Naive B cell (primary cell): ENCODE data around the gene PPIG. TPM values are rescaled to one million over a fixed set of nuclear protein-coding genes. Genes with fewer than 3 reads are reported as not detected.
"Not testable (repeated sequence)": the region's sequence is repeated elsewhere in the genome, so short reads cannot be mapped to it uniquely, and the experiment has no call there.

ENCODE experiments used
- ATAC-seq, 2 donors: fragments of 150-1000 bp; cut with Tn5 transposase; 2 replicates each; pipeline ENCODE4 v1.10.0; 2021; ENCODE audit warnings: low read depth in 2 of 2, mild to moderate bottlenecking in 2 of 2, moderate library complexity in 2 of 2
- DNase-seq: peaks from one replicate; pipeline ENCODE4 v3.0.0; 2022
- H3K27ac Mint-ChIP-seq, 6 donors: one replicate each; pipeline ENCODE4 v1.8.0; 2020 to 2022; ENCODE audit warnings: mild to moderate bottlenecking in 6 of 6, mixed read lengths in 6 of 6, moderate library complexity in 5 of 6, inconsistent platforms in 2 of 6
- H3K27me3 Mint-ChIP-seq, 3 donors: one replicate each; pipeline ENCODE4 v1.8.0; 2021 to 2022; ENCODE audit warnings: mixed read lengths in 3 of 3, mild to moderate bottlenecking in 1 of 3
- H3K36me3 Mint-ChIP-seq, 2 donors: one replicate each; pipeline ENCODE4 v1.8.0; 2020 to 2022; ENCODE audit warnings: mixed read lengths in 2 of 2, inconsistent platforms in 1 of 2, mild to moderate bottlenecking in 1 of 2
- H3K4me1 Mint-ChIP-seq, 3 donors: one replicate each; pipeline ENCODE4 v1.8.0; 2020 to 2022; ENCODE audit warnings: mixed read lengths in 3 of 3, inconsistent platforms in 1 of 3, mild to moderate bottlenecking in 1 of 3, moderate library complexity in 1 of 3
- H3K4me3 Mint-ChIP-seq, 8 donors: one replicate each; pipeline ENCODE4 v1.8.0; 2020 to 2022; ENCODE audit warnings: mild to moderate bottlenecking in 8 of 8, mixed read lengths in 8 of 8, moderate library complexity in 8 of 8, inconsistent platforms in 2 of 8
- H3K9me3 Mint-ChIP-seq, 7 donors: one replicate each; pipeline ENCODE4 v1.8.0; 2020 to 2022; ENCODE audit warnings: mixed read lengths in 7 of 7, mild to moderate bottlenecking in 5 of 7, inconsistent platforms in 2 of 7, moderate library complexity in 1 of 7
- polyA plus RNA-seq, 6 donors: library from polyadenylated mRNA; unstranded; fragments of 300-500 nt; fragmentation: Illumina TruSeq; gene quantifications; one replicate each; pipeline ENCODE4 v1.2.3, GENCODE V29; 2021; ENCODE audit warnings: low read depth in 6 of 6

Gene PPIG
- polyA plus RNA-seq, 6 donors from 2014 or later: 43.4 to 107 (median 63.8) TPM

- Mint-ChIP-seq H3K4me1 (peaks cover 11 to 25% (median 18%) of the 10 kb centered on the region in 3 donors), H3K27me3 (peaks cover 0 to 4% (median 0%) of the 10 kb centered on the region in 3 donors), H3K27ac (peak within 1 kb of the TSS; percentile 91 to 98 (median 96)), H3K9me3 (no peaks in the 10 kb centered on the region), H3K36me3 (peaks cover 0 to 6% of the 10 kb centered on the region in 2 donors), H3K4me3 (peak within 1 kb of the TSS; percentile 94 to 99 (median 98))
- ATAC-seq (peak; percentile 100), DNase-seq (peak; percentile 79)
Measured at GRCh38 chr2:169573160-169573973, 10.8 kb upstream of the PPIG start, which contains the start of gene FASTKD1. Gene FASTKD1 (minus strand): TSS chr2:169573865. CDS start chr2:169572029, 1,836 bp downstream.

- peaks cover 0 to 6% of the 10 kb centered on the region in 2 donors for H3K36me3 Mint-ChIP-seq
- peak overlapping the region; percentile 91 to 98 (median 96) for H3K27ac Mint-ChIP-seq
- peak overlapping the region; percentile 94 to 99 (median 98) for H3K4me3 Mint-ChIP-seq
- ATAC-seq (no peak), DNase-seq (no peak)
- H3K4me1 Mint-ChIP-seq: peaks cover 11 to 23% (median 18%) of the 10 kb centered on the region in 3 donors
- H3K27me3 Mint-ChIP-seq: peaks cover 0 to 9% (median 0%) of the 10 kb centered on the region in 3 donors
- H3K9me3 Mint-ChIP-seq: no peaks in the 10 kb centered on the region
Measured at GRCh38 chr2:169573974-169574299, 10.2 kb upstream of the PPIG start.

- H3K4me3 Mint-ChIP-seq: peak overlapping the region in 2 of 8 donors; percentile 21 to 47
- H3K9me3 Mint-ChIP-seq, H3K36me3 Mint-ChIP-seq, DNase-seq, ATAC-seq, H3K27ac Mint-ChIP-seq: not testable (repeated sequence)
- peaks cover 11 to 23% (median 18%) of the 10 kb centered on the region in 3 donors for H3K4me1 Mint-ChIP-seq
- peaks cover 0 to 15% (median 0%) of the 10 kb centered on the region in 3 donors for H3K27me3 Mint-ChIP-seq
Measured at GRCh38 chr2:169574539-169574938, 9.6 kb upstream of the PPIG start.

GRCh38 chr2:169575264-169575663 lies 8.9 kb upstream of the PPIG start:
- Mint-ChIP-seq H3K4me1 (peaks cover 11 to 19% (median 12%) of the 10 kb centered on the region in 3 donors), H3K27me3 (peaks cover 0 to 18% (median 0%) of the 10 kb centered on the region in 3 donors)
- not testable (repeated sequence) for H3K9me3 Mint-ChIP-seq, ATAC-seq, H3K4me3 Mint-ChIP-seq, DNase-seq, H3K27ac Mint-ChIP-seq, H3K36me3 Mint-ChIP-seq

GRCh38 chr2:169579044-169579443 lies 5.1 kb upstream of the PPIG start:
- H3K9me3 Mint-ChIP-seq: peaks cover 0 to 11% (median 0%) of the 10 kb centered on the region in 7 donors
- DNase-seq (no peak), ATAC-seq (no peak)
- H3K4me3 Mint-ChIP-seq: peak overlapping the region in 1 of 8 donors; percentile 1
- peaks cover 0 to 18% (median 0%) of the 10 kb centered on the region in 3 donors for H3K27me3 Mint-ChIP-seq
- H3K4me1 Mint-ChIP-seq: peaks cover 2 to 3% (median 2%) of the 10 kb centered on the region in 3 donors
- H3K27ac Mint-ChIP-seq: peak overlapping the region in 1 of 6 donors; percentile 69
- peaks cover 0 to 2% of the 10 kb centered on the region in 2 donors for H3K36me3 Mint-ChIP-seq

GRCh38 chr2:169582552-169583266 lies 1.4 kb upstream of the PPIG start:
- Mint-ChIP-seq H3K9me3 (peaks cover 0 to 11% (median 0%) of the 10 kb centered on the region in 7 donors), H3K4me3 (peak overlapping the region in 4 of 8 donors; percentile 15 to 95 (median 54)), H3K27ac (peak overlapping the region in 4 of 6 donors; percentile 62 to 99 (median 81)), H3K27me3 (peaks cover 0 to 13% (median 0%) of the 10 kb centered on the region in 3 donors), H3K4me1 (peaks cover 12 to 35% (median 32%) of the 10 kb centered on the region in 3 donors)
- not testable (repeated sequence) for H3K36me3 Mint-ChIP-seq, ATAC-seq, DNase-seq

GRCh38 chr2:169583518-169583917 lies 633 bp upstream of the PPIG start:
- ATAC-seq (no peak), DNase-seq (no peak)
- peak overlapping the region in 6 of 8 donors; percentile 22 to 99 (median 82) for H3K4me3 Mint-ChIP-seq
- peaks cover 0 to 11% (median 0%) of the 10 kb centered on the region in 7 donors for H3K9me3 Mint-ChIP-seq
- peak overlapping the region; percentile 72 to 100 (median 100) for H3K27ac Mint-ChIP-seq
- peaks cover 15 to 38% (median 32%) of the 10 kb centered on the region in 3 donors for H3K4me1 Mint-ChIP-seq
- peaks cover 0 to 12% (median 0%) of the 10 kb centered on the region in 3 donors for H3K27me3 Mint-ChIP-seq
- peaks cover 0 to 9% of the 10 kb centered on the region in 2 donors for H3K36me3 Mint-ChIP-seq

- peaks cover 0 to 11% (median 0%) of the 10 kb centered on the region in 7 donors for H3K9me3 Mint-ChIP-seq
- peaks cover 23 to 59% (median 47%) of the 10 kb centered on the region in 3 donors for H3K4me1 Mint-ChIP-seq
- peaks cover 8 to 9% of the 10 kb centered on the region in 2 donors for H3K36me3 Mint-ChIP-seq
- peak overlapping the region; percentile 95 to 100 (median 99) for H3K4me3 Mint-ChIP-seq
- ATAC-seq (no peak), DNase-seq (no peak)
- H3K27ac Mint-ChIP-seq: peak overlapping the region; percentile 99 to 100 (median 100)
- H3K27me3 Mint-ChIP-seq: no peaks in the 10 kb centered on the region
Measured at GRCh38 chr2:169585673-169586072, 1.5 kb downstream of the PPIG start.

GRCh38 chr2:169590804-169591203 lies 6.7 kb downstream of the PPIG start:
- Mint-ChIP-seq H3K4me3 (peak overlapping the region in 2 of 8 donors; percentile 25 to 50), H3K4me1 (peaks cover 25 to 59% (median 34%) of the 10 kb centered on the region in 3 donors), H3K27ac (peak overlapping the region in 3 of 6 donors; percentile 27 to 81 (median 68)), H3K9me3 (no peaks in the 10 kb centered on the region), H3K36me3 (peaks cover 0 to 8% of the 10 kb centered on the region in 2 donors), H3K27me3 (no peaks in the 10 kb centered on the region)
- peak; percentile 72 for ATAC-seq
- no peak for DNase-seq

- H3K27ac Mint-ChIP-seq: peak overlapping the region in 2 of 6 donors; percentile 17 to 57
- H3K36me3 Mint-ChIP-seq, DNase-seq, H3K27me3 Mint-ChIP-seq, H3K4me3 Mint-ChIP-seq, ATAC-seq, H3K9me3 Mint-ChIP-seq: not testable (repeated sequence)
- H3K4me1 Mint-ChIP-seq: peaks cover 21 to 35% (median 23%) of the 10 kb centered on the region in 3 donors
Measured at GRCh38 chr2:169596546-169596945, 12.4 kb downstream of the PPIG start.

- Mint-ChIP-seq H3K27ac (no peak overlapping the region), H3K4me1 (peaks cover 18 to 35% (median 24%) of the 10 kb centered on the region in 3 donors)
Measured at GRCh38 chr2:169598982-169599381, 14.8 kb downstream of the PPIG start.

GRCh38 chr2:169599568-169599967 lies 15.4 kb downstream of the PPIG start:
- no peak overlapping the region for H3K4me3 Mint-ChIP-seq
- no peak for ATAC-seq
- DNase-seq: no peak
- no peaks in the 10 kb centered on the region for H3K36me3 Mint-ChIP-seq
- no peaks in the 10 kb centered on the region for H3K9me3 Mint-ChIP-seq
- H3K27me3 Mint-ChIP-seq: no peaks in the 10 kb centered on the region
- H3K27ac Mint-ChIP-seq: no peak overlapping the region
- peaks cover 18 to 33% (median 24%) of the 10 kb centered on the region in 3 donors for H3K4me1 Mint-ChIP-seq

More at GRCh38 chr2:169598982-169599381, 14.8 kb downstream of the PPIG start:
- no peaks in the 10 kb centered on the region for H3K27me3 Mint-ChIP-seq
- H3K4me3 Mint-ChIP-seq: no peak overlapping the region
- no peaks in the 10 kb centered on the region for H3K36me3 Mint-ChIP-seq
- ATAC-seq: no peak
- no peak for DNase-seq
- no peaks in the 10 kb centered on the region for H3K9me3 Mint-ChIP-seq

- Mint-ChIP-seq H3K4me1 (no peaks in the 10 kb centered on the region), H3K27ac (peak overlapping the region in 5 of 6 donors; percentile 0 to 84 (median 56)), H3K36me3 (peaks cover 22 to 31% of the 10 kb centered on the region in 2 donors), H3K27me3 (no peaks in the 10 kb centered on the region), H3K4me3 (no peak overlapping the region), H3K9me3 (peaks cover 0 to 2% (median 0%) of the 10 kb centered on the region in 7 donors)
- ATAC-seq (no peak), DNase-seq (no peak)
Measured at GRCh38 chr2:169609264-169609663, 25.1 kb downstream of the PPIG start.
